Upper lobe of left lung (tissue), 6 donors: ENCODE data around the gene ANKRD13D. TPM values are rescaled to one million over a fixed set of nuclear protein-coding genes. Genes with fewer than 3 reads are reported as not detected.
A peak's percentile ranks its signal among the peaks of the same experiment; 100 is the strongest.

Experiments used
- ATAC-seq, 2 donors: fragments of 200-7000 bp; cut with Tn5 transposase; one replicate each; pipeline ENCODE4 v1.9.1; 2022; ENCODE audit warnings: mild to moderate bottlenecking in 2 of 2, moderate library complexity in 2 of 2; ENCODE audit not compliant: low FRiP score in 2 of 2
- DNase-seq, 2 donors: peaks; one replicate each; pipeline ENCODE4 v3.0.0-alpha.2; 2019 to 2020
- H3K27ac ChIP-seq, 4 donors: fragments of 200-600 bp; sonication (generic); one replicate each; pipeline ENCODE4 v1.5.1; 2016 to 2019
- H3K27me3 ChIP-seq, 4 donors: fragments of 200-600 bp; sonication (generic); one replicate each; pipeline ENCODE4 v1.5.1; 2017 to 2019
- H3K36me3 ChIP-seq, 4 donors: fragments of 200-600 bp; sonication (generic); one replicate each; pipeline ENCODE4 v1.5.1; 2016 to 2019
- H3K4me1 ChIP-seq, 4 donors: fragments of 200-600 bp; sonication (generic); one replicate each; pipeline ENCODE4 v1.5.1; 2018 to 2019
- H3K4me3 ChIP-seq, 4 donors: fragments of 200-600 bp; sonication (generic); one replicate each; pipeline ENCODE4 v1.5.1; 2017 to 2019; ENCODE audit warnings: mild to moderate bottlenecking in 2 of 4, moderate library complexity in 1 of 4
- H3K9me3 ChIP-seq, 4 donors: fragments of 200-600 bp; sonication (generic); one replicate each; pipeline ENCODE4 v1.5.1; 2018 to 2019
- EP300 ChIP-seq, 4 donors: sonication (generic); formaldehyde crosslinking; IDR thresholded peaks; one replicate each; pipeline ENCODE4 v1.5.1; 2017; ENCODE audit warnings: antibody characterized with exemption in 4 of 4, control low read depth in 2 of 4
- POLR2A ChIP-seq, 4 donors: fragments of 450-650 bp; IDR thresholded peaks; one replicate each; pipeline ENCODE4 v1.5.1; 2016 to 2017; ENCODE audit warnings: antibody characterized with exemption in 4 of 4, mild to moderate bottlenecking in 2 of 4
- POLR2AphosphoS5 ChIP-seq, 2 donors: sonication (generic); formaldehyde crosslinking; IDR thresholded peaks; one replicate each; pipeline ENCODE4 v1.5.1; 2017; ENCODE audit warnings: antibody characterized with exemption in 2 of 2
- WGBS, 2 donors: methylation state at CpG; one replicate each; pipeline ENCODE4 v1.1.5; 2017 to 2018; 5-methylcytosine and 5-hydroxymethylcytosine counted together
- total RNA-seq, 6 donors: library from RNA; depleted of rRNA in 4 of 6; stranded (reverse); fragments of >200 nt in 4 of 6; gene quantifications; one replicate each; pipeline versions ENCODE4 v1.1.0 to v1.2.1, GENCODE V29; 2016 to 2021
- TF ChIP-seq, protein P1 (sequence below), 6 experiments: fragments of 450-650 bp in 4 of 6; fragments of 200-600 bp in 2 of 6; sonication (generic) in 2 of 6; IDR thresholded peaks; one replicate each; pipeline ENCODE4 v1.5.1; 2016 to 2019; ENCODE audit warnings: antibody characterized with exemption in 6 of 6
- donor health status: DM: no; HTN: no; CAD: no; lungs with moderate emphysema.
- donor health status: DM: no; HTN: yes; CAD: no; lungs with severe emphysema.

The ANKRD13D gene
- total RNA-seq, 6 donors from 2014 or later = 47.4 to 221 (median 78.3) TPM

DNA sequence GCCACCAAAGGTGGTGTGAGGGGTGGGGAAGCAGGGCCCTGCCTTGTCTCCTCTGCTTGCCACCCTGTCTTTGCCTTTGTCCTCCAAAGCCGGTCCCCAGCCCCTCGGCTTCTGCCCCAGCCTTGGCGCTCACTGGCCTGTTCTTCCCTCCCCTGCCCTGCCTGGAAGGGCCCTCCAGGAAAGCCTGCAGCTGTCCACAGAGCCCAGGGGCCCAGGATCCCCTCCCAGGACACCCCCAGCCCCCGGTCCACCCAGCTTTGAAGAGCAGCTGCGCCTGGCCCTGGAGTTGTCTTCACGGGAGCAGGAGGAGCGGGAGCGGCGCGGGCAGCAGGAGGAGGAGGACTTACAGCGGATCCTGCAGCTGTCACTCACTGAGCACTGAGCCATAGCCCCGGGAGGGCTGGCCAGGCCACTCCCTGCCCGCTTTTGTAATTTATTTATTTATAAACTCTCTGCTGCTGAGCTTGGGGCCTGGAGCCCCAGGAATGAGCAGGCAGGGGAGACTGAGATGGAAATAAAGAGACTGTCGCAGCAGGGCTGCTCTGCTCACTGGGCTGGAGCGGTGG is 12.9 kb downstream of the ANKRD13D start:
- DNase-seq (peak; percentile 78 to 86), ATAC-seq (peak; percentile 22 to 64)
- TF ChIP-seq EP300 (IDR thresholded peaks at IDR 0.05) = no peak
- peak in 1 of 4 donors; percentile 44 for TF ChIP-seq POLR2A (IDR thresholded peaks at IDR 0.05)
- H3K27me3 ChIP-seq = no peaks in the 10 kb centered on the region
- peaks cover 23 to 39% (median 28%) of the 10 kb centered on the region in 4 donors for H3K4me1 ChIP-seq
- 52 to 63% methylated on average over 7 to 15 of the region's 15 CpGs for WGBS, 2 donors
- H3K4me3 ChIP-seq = peak overlapping the region in 3 of 4 donors; percentile 83 to 99 (median 93)
- H3K27ac ChIP-seq = peak overlapping the region; percentile 78 to 96 (median 92)
- peaks cover 13 to 42% (median 28%) of the 10 kb centered on the region in 4 donors for H3K36me3 ChIP-seq
- no peaks in the 10 kb centered on the region for H3K9me3 ChIP-seq

DNA sequence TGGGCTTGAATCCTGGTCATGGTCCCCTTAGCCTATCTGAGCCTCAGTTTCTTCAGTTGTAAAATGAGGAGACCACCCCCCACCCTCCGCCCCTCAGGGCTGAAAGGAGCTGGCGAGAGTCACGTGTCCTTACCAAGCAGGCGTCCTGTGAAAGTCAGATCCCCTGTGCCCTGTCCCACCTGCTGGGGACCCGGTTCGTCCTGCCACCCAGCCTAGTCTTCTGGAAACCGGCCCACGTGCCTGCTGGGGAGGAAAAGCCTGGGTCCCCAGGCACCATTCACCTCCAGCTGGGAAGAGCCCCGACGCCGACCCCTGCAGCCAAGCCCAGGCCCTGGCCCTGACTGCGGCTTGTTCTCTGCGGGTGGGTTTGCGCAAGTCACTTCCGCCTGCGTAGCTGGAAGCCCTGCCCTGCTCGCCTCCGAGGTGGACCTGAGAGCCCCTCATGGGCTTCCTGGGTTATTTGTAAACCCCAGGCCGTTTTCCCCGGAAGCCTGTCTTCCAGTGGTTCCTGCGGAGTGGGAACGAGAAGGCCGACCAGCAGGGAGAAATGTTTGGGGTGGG is 13.5 kb downstream of the ANKRD13D start:
- Histone ChIP-seq H3K4me3 (peak overlapping the region; percentile 83 to 99 (median 89)), H3K4me1 (peaks cover 23 to 39% (median 28%) of the 10 kb centered on the region in 4 donors), H3K27ac (peak overlapping the region; percentile 78 to 96 (median 92)), H3K9me3 (no peaks in the 10 kb centered on the region), H3K36me3 (peaks cover 13 to 44% (median 30%) of the 10 kb centered on the region in 4 donors), H3K27me3 (no peaks in the 10 kb centered on the region)
- WGBS, 2 donors = 14 to 39% methylated on average over 5 to 14 of the region's 23 CpGs
- peak; percentile 57 to 71 for ATAC-seq
- peak in 1 of 2 donors; percentile 31 for TF ChIP-seq POLR2AphosphoS5 (IDR thresholded peaks at IDR 0.05)
- TF ChIP-seq, protein P1, sequence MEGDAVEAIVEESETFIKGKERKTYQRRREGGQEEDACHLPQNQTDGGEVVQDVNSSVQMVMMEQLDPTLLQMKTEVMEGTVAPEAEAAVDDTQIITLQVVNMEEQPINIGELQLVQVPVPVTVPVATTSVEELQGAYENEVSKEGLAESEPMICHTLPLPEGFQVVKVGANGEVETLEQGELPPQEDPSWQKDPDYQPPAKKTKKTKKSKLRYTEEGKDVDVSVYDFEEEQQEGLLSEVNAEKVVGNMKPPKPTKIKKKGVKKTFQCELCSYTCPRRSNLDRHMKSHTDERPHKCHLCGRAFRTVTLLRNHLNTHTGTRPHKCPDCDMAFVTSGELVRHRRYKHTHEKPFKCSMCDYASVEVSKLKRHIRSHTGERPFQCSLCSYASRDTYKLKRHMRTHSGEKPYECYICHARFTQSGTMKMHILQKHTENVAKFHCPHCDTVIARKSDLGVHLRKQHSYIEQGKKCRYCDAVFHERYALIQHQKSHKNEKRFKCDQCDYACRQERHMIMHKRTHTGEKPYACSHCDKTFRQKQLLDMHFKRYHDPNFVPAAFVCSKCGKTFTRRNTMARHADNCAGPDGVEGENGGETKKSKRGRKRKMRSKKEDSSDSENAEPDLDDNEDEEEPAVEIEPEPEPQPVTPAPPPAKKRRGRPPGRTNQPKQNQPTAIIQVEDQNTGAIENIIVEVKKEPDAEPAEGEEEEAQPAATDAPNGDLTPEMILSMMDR (IDR thresholded peaks at IDR 0.05) = no peak
- no peak for TF ChIP-seq EP300 (IDR thresholded peaks at IDR 0.05)
- no peak for TF ChIP-seq POLR2A (IDR thresholded peaks at IDR 0.05)
- peak in 1 of 2 donors; percentile 83 for DNase-seq

DNA sequence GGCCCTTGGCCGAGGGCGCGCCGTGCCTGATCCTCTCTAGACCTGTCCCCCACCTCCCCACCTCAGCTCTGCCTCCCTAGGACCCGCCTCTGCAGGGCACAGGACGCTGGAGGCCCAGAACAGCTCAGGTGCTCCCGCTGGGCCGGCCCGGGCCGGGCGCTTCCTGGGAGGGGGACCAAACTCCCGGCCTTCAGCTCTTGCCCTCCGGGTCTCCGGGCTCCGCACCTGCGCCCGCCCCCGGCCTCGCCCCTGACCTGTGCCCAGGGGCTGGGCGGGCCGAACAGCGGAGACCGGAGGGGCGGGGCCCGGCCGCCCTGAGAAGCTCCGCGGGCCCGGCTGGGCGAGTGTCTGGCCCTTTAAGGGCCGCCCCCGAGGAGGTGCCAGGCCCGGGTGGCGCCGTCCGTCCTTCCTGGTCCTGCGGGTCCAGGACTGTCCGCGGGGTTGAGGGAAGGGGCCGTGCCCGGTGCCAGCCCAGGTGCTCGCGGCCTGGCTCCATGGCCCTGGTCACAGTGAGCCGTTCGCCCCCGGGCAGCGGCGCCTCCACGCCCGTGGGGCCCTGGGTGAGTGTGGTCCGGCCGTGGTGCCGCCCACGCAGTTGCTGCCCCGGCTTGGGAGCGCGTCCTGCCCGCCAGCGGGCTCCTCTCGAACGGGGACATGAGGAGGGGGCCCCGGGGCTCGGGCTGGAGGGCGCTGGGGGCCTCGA is 14.2 kb downstream of the ANKRD13D start, which contains the start of gene SSH3:
Gene SSH3, plus strand, starts transcription at position 399 of the 703 bp plus-strand sequence. Its CDS starts 96 bp downstream, at position 495.
- peak; percentile 90 to 93 for ATAC-seq
- 0% methylated on average over 9 of the region's 65 CpGs; no CpG with 5 or more reads in 1 of the 2 donors for WGBS, 2 donors
- peak in 2 of 4 donors; percentile 74 to 78 for TF ChIP-seq POLR2A (IDR thresholded peaks at IDR 0.05)
- peak; percentile 24 to 70 for TF ChIP-seq POLR2AphosphoS5 (IDR thresholded peaks at IDR 0.05)
- no peak for TF ChIP-seq EP300 (IDR thresholded peaks at IDR 0.05)
- TF ChIP-seq, protein P1 (IDR thresholded peaks at IDR 0.05) = peak in 1 of 6 experiments; percentile 19
- peak; percentile 95 to 96 for DNase-seq
- Histone ChIP-seq H3K9me3 (no peaks in the 10 kb centered on the region), H3K27me3 (no peaks in the 10 kb centered on the region), H3K36me3 (peaks cover 16 to 50% (median 33%) of the 10 kb centered on the region in 4 donors), H3K27ac (peak within 1 kb of the TSS; percentile 78 to 96 (median 92)), H3K4me3 (peak within 1 kb of the TSS; percentile 83 to 99 (median 89)), H3K4me1 (peaks cover 23 to 39% (median 28%) of the 10 kb centered on the region in 4 donors)

DNA sequence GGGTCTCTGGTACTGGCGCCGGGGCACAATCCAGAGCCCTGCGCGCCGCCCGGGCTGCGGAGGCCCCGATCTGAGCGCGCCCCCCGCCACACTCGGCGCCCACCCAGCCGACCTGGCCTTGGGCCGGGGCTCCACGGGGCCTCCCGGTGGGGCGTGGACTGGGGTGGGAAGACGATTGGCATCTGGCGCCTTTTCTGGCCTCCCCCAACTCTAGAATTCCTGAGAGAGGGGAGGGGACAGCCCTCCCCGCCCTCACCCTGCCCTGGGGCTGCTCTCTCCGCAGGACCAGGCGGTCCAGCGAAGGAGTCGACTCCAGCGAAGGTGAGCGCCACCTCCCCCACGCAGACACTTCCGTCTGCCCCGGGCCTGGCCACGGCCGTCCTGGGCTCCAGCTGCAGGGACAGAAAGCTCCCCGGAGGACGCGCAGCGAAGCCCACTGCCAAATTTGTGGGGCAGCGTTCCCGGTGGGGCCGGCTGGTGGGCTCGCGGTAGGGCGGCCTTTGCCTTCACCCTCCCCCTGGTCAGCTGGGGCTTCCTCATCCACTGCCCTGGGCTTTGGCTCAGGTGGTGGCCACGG is 14.8 kb downstream of the ANKRD13D start:
- ATAC-seq (peak; percentile 27 to 43), DNase-seq (peak; percentile 59 to 86)
- Histone ChIP-seq H3K36me3 (peaks cover 19 to 51% (median 36%) of the 10 kb centered on the region in 4 donors), H3K9me3 (no peaks in the 10 kb centered on the region), H3K27ac (peak overlapping the region; percentile 78 to 96 (median 92)), H3K4me3 (peak overlapping the region; percentile 83 to 99 (median 89)), H3K4me1 (peaks cover 23 to 39% (median 28%) of the 10 kb centered on the region in 4 donors), H3K27me3 (no peaks in the 10 kb centered on the region)
- 0 to 5% methylated on average over 7 to 19 of the region's 43 CpGs for WGBS, 2 donors
- no peak for TF ChIP-seq EP300 (IDR thresholded peaks at IDR 0.05)
- TF ChIP-seq POLR2AphosphoS5 (IDR thresholded peaks at IDR 0.05) = peak in 1 of 2 donors; percentile 5
- TF ChIP-seq POLR2A (IDR thresholded peaks at IDR 0.05) = no peak

DNA sequence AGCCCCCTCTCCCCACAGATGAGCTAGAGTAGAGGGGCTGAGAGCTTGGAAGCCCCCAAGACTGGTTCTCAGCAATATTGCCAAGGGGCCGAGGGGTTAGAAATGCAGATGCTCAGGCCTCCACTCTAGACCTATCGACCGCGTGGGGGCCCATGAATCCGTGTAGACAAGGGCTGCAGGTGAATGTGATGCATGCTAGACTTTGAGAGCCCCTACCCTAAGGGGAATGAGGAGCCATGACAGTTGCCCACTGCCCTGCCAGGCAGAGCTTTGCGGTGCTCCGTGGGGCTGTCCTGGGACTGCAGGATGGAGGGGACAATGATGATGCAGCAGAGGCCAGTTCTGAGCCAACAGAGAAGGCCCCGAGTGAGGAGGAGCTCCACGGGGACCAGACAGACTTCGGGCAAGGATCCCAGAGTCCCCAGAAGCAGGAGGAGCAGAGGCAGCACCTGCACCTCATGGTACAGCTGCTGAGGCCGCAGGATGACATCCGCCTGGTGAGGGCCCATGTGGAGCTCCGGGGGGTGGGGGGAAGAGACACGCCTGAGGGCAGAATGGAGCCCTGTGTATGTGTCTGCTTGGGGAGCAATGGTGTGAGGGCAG is 15.5 kb downstream of the ANKRD13D start:
- ATAC-seq = no peak
- DNase-seq = peak in 1 of 2 donors; percentile 19
- TF ChIP-seq POLR2AphosphoS5 (IDR thresholded peaks at IDR 0.05) (no peak), EP300 (IDR thresholded peaks at IDR 0.05) (no peak), POLR2A (IDR thresholded peaks at IDR 0.05) (no peak)
- TF ChIP-seq, protein P1 (IDR thresholded peaks at IDR 0.05) = no peak
- Histone ChIP-seq H3K9me3 (no peaks in the 10 kb centered on the region), H3K4me1 (peaks cover 23 to 39% (median 28%) of the 10 kb centered on the region in 4 donors), H3K27ac (peak overlapping the region in 3 of 4 donors; percentile 91 to 96 (median 94)), H3K27me3 (no peaks in the 10 kb centered on the region), H3K4me3 (peak overlapping the region in 3 of 4 donors; percentile 83 to 99 (median 93)), H3K36me3 (peaks cover 18 to 51% (median 38%) of the 10 kb centered on the region in 4 donors)
- 84 to 86% methylated on average over 5 to 14 of the region's 14 CpGs for WGBS, 2 donors
